ENCODE data around the gene ZNF524.

ZNF524 gene

DNA sequence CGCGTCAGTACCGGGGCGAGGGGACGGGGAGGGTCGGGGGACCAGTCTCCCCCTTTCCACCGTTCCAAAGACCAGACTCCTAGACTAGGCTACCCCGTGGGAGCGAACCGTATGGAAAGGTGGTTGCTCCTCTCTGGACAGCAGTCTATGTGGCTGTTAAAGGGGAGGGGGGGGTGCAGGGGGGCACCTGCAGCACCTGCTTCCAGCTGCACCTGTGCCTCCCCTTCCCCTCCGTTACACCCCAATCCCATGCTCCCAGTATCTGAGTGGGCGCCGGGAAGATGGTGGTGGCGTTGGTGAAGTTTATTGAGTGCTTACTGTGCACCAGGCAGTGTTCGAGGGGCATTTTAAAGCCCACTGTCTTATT is 557 bp downstream of the ZNF524 start:
- no peak for DNase-seq (ENCODE audit: insufficient read length, low spot score)
- FAIRE-seq = no peak
- TF ChIP-seq POLR2AphosphoS5 (IDR thresholded peaks at IDR 0.05; ENCODE audit: low read depth, low read length) = no peak
- TF ChIP-seq SPI1 (IDR thresholded peaks at IDR 0.05; ENCODE audit: low read depth, low read length) = no peak
- TF ChIP-seq TAF1 (IDR thresholded peaks at IDR 0.05; ENCODE audit: low read depth, low read length) = no peak
- TF ChIP-seq POU2F2 (IDR thresholded peaks at IDR 0.05; ENCODE audit: low read depth, low read length) = no peak
- no peak for TF ChIP-seq POLR2A (IDR thresholded peaks at IDR 0.05; ENCODE audit: low read depth, low read length)
- TF ChIP-seq PAX5 (IDR thresholded peaks at IDR 0.05; ENCODE audit: insufficient read depth, low read length, severe bottlenecking) = no peak

DNA sequence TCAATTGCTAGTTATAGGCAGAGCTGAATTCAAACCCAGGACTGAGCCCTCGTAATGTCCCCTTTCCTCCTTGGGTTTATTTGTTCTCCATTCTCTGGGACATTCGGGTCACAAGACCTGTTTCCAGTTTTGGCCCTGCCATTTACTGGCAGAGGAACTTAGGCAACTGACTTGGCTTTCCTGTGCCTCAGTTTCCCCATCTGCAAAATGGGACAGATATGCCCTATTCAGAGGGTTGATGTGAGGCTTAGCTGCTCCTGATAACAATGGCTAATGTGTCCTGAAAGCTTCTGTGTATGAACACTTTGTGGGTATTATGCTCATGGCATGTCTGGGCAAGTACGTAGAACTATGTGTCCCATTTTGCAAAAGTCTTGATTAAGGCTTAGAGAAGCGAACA is 996 bp downstream of the ZNF524 start:
- DNase-seq (ENCODE audit: insufficient read length, low spot score) (no peak), FAIRE-seq (no peak)
- TF ChIP-seq SPI1 (IDR thresholded peaks at IDR 0.05; ENCODE audit: low read depth, low read length) (no peak), POLR2A (IDR thresholded peaks at IDR 0.05; ENCODE audit: low read depth, low read length) (no peak), POU2F2 (IDR thresholded peaks at IDR 0.05; ENCODE audit: low read depth, low read length) (no peak), TAF1 (IDR thresholded peaks at IDR 0.05; ENCODE audit: low read depth, low read length) (no peak)

DNA sequence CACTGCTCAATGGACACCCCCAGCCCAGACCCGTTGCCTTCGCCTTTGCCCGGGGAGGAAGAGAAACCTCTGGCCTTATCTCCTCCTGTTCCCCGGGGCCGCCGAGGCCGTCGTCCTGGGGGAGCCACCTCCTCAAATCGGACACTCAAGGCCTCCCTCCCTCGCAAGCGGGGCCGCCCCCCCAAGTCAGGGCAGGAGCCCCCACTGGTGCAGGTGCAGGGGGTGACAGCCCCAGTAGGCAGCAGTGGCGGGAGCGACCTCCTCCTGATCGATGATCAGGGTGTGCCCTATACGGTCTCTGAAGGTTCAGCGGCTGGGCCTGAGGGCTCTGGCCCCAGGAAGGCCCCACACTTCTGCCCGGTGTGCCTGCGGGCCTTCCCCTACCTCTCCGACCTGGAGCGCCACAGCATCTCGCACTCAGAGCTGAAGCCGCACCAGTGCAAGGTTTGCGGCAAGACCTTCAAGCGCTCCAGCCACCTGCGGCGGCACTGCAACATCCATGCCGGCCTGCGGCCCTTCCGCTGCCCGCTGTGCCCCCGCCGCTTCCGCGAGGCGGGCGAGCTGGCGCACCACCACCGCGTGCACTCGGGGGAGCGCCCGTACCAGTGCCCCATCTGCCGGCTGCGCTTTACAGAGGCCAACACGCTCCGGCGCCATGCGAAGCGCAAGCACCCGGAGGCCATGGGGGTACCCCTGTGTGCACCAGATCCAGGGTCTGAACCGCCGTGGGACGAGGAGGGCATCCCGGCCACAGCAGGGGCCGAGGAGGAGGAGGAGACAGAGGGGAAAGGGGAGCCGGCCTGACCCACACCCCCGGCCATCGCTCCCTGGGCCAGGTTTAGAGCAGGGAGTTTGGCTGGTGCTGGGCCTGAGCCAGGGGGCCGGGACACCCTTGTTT is 2.3 kb downstream of the ZNF524 start:
- TF ChIP-seq POU2F2 (IDR thresholded peaks at IDR 0.05; ENCODE audit: low read depth, low read length) (no peak), PAX5 (IDR thresholded peaks at IDR 0.05; ENCODE audit: insufficient read depth, low read length, severe bottlenecking) (no peak), SPI1 (IDR thresholded peaks at IDR 0.05; ENCODE audit: low read depth, low read length) (no peak), TAF1 (IDR thresholded peaks at IDR 0.05; ENCODE audit: low read depth, low read length) (no peak), POLR2AphosphoS5 (IDR thresholded peaks at IDR 0.05; ENCODE audit: low read depth, low read length) (no peak), POLR2A (IDR thresholded peaks at IDR 0.05; ENCODE audit: low read depth, low read length) (no peak)
- no peak for FAIRE-seq
- DNase-seq (ENCODE audit: insufficient read length, low spot score) = no peak

DNA sequence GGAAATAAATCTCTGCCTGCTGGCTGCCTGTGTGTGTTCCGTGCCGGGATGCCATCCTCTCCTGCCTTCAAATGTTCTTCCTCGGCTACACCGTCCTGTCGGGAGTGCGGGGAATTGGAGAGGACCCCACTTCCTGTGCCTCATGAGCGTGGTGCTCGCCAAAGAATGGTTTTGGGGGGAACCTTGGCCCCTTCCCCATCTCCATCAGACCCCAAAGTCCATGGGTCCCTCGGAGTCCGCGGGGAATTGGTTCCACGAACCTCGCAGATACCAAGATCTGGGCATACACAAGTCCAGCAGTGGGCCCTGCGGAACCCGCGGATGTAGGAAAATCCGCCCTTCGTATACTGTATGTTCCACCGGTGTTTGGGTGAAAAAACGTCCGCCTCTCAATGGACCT is 3.0 kb downstream of the ZNF524 start:
- FAIRE-seq (no peak), DNase-seq (ENCODE audit: insufficient read length, low spot score) (no peak)
- TF ChIP-seq SPI1 (IDR thresholded peaks at IDR 0.05; ENCODE audit: low read depth, low read length) (no peak), TAF1 (IDR thresholded peaks at IDR 0.05; ENCODE audit: low read depth, low read length) (no peak), POLR2AphosphoS5 (IDR thresholded peaks at IDR 0.05; ENCODE audit: low read depth, low read length) (no peak), POLR2A (IDR thresholded peaks at IDR 0.05; ENCODE audit: low read depth, low read length) (no peak), POU2F2 (IDR thresholded peaks at IDR 0.05; ENCODE audit: low read depth, low read length) (no peak), PAX5 (IDR thresholded peaks at IDR 0.05; ENCODE audit: insufficient read depth, low read length, severe bottlenecking) (no peak)

DNA sequence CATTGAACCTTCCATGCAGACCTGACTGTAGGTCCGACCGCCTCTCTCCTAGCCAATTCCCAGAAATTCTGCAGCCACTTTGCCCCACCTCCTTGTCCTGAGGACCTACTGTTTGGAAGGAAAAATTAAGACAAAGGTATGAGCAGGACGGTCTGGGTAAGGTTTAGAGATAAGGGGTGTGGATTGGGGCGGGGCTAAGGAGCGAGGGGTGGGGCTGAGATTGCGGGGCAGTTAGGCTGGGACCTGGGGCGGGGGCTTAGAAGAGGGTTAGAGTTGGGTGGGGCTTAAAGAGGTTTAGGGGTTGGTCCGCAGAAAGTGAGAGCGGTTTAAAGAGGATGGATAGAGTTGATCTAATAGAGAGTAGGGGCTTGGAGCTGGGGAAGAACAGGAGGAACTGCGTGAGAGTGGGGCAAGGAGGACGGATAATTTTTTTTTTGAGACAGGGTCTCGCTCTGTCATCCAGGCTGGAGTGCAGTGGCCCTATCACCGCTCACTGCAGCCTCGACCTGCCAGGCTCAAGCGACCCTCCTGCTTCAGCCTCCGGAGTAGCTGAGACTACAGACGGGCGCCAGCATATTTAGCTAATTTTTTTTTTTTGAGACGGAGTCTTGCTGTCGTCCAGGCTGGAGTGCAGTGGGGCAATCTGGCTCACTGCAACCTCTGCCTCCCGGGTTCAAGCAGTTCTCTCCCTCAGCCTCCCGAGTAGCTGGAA is 3.6 kb downstream of the ZNF524 start:
- DNase-seq (ENCODE audit: insufficient read length, low spot score) (no peak), FAIRE-seq (no peak)
- TF ChIP-seq PAX5 (IDR thresholded peaks at IDR 0.05; ENCODE audit: insufficient read depth, low read length, severe bottlenecking) (no peak), POU2F2 (IDR thresholded peaks at IDR 0.05; ENCODE audit: low read depth, low read length) (no peak)

DNA sequence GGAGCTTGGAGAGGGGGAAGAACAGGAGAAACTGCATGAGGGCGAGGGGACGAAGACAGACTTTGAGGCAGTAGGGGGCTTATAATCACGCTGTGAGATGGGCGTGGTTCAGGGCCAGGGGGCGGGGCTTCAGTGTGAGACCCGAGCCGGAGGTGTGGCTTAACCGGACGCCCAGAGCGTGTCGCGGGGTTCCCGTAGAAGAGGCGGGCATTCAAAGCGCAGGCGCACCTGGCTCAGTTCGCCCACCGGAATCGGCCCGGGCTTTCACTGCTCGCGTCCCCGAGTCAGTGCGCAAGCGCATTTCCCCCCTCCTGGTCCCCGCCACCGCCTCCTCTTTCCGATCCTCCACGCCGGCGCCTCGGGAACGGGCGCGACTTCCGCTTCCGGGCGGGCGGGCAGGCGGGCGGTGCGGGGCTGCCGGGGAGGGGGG is 5.1 kb downstream of the ZNF524 start:
- DNase-seq (ENCODE audit: insufficient read length, low spot score) (peak; percentile 90), FAIRE-seq (peak; percentile 91)
- TF ChIP-seq POU2F2 (IDR thresholded peaks at IDR 0.05; ENCODE audit: low read depth, low read length) = no peak

DNA sequence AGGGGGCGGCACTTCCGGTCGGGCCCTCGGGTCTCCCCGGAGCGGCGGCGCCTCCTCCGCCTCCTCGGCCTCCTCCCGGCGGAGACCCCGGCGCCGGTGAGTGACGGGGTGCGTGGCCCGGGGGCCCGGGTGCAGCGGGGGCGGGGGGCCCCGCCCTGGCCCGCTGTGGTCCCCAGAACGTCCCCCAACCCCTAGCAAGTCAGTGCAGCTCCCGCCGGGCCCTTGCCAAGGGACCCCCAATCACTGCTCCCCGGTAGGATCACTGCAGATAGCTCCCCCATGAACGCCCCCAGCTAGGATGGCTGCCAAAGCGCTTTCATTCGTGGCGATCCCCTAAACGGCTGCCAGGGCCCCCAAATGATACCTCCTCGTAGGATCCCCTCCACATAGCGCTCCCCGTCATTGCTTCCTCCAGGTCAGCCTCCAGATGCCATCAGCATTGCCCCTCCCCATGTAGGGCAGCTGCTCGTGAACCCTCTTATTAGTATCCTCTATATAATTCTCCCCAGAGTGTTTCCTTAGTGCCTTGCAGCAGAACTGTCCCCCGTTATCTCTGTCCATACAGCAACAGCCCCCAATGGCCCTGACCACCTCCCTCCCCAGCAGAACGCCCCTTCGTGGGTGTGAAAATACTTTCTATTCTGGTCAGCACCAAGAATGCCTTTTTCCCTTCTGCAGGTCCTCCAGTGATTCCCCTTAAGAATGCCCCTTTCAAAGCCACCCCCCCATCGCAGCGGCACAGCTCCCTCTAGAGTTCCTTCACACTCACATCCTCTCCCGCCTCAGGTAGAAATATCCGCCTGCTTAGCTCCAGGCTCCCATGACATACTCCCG is 5.8 kb downstream of the ZNF524 start, which contains the start of gene ZNF865:
Gene ZNF865 (plus strand): TSS at position 11 of the 834 bp plus-strand sequence. CDS start 7,972 bp downstream, outside the sequence.
- FAIRE-seq = peak; percentile 88
- TF ChIP-seq SPI1 (IDR thresholded peaks at IDR 0.05; ENCODE audit: low read depth, low read length) (no peak), POLR2AphosphoS5 (IDR thresholded peaks at IDR 0.05; ENCODE audit: low read depth, low read length) (no peak; the same call in 1 of the 2 replicates), POLR2A (IDR thresholded peaks at IDR 0.05; ENCODE audit: low read depth, low read length) (no peak; the same call in 1 of the 2 replicates), PAX5 (IDR thresholded peaks at IDR 0.05; ENCODE audit: insufficient read depth, low read length, severe bottlenecking) (no peak), POU2F2 (IDR thresholded peaks at IDR 0.05; ENCODE audit: low read depth, low read length) (no peak), TAF1 (IDR thresholded peaks at IDR 0.05; ENCODE audit: low read depth, low read length) (peak; percentile 3; the same call in 1 of the 2 replicates)
- DNase-seq (ENCODE audit: insufficient read length, low spot score) = no peak

DNA sequence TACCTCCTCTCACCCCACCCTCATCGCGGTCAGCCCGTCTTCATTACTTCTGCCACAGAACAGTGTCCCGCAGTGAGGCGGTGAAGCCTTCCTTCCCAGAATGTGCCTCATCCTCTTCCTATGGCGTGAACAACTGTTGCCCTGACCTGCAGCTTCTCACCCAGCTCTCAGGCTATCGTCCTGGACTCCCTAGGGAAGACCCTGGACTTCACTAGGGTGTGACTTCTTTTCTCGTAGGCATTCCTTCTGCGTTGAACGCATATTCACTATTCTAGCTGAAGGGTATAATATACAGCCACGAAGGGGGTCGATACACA is 6.3 kb downstream of the ZNF524 start:
- FAIRE-seq (no peak), DNase-seq (ENCODE audit: insufficient read length, low spot score) (no peak)
- TF ChIP-seq POU2F2 (IDR thresholded peaks at IDR 0.05; ENCODE audit: low read depth, low read length) = no peak
- no peak for TF ChIP-seq PAX5 (IDR thresholded peaks at IDR 0.05; ENCODE audit: insufficient read depth, low read length, severe bottlenecking)
- TF ChIP-seq SPI1 (IDR thresholded peaks at IDR 0.05; ENCODE audit: low read depth, low read length) = no peak
- TF ChIP-seq POLR2A (IDR thresholded peaks at IDR 0.05; ENCODE audit: low read depth, low read length) = no peak
- no peak for TF ChIP-seq TAF1 (IDR thresholded peaks at IDR 0.05; ENCODE audit: low read depth, low read length)
- TF ChIP-seq POLR2AphosphoS5 (IDR thresholded peaks at IDR 0.05; ENCODE audit: low read depth, low read length) = no peak

DNA sequence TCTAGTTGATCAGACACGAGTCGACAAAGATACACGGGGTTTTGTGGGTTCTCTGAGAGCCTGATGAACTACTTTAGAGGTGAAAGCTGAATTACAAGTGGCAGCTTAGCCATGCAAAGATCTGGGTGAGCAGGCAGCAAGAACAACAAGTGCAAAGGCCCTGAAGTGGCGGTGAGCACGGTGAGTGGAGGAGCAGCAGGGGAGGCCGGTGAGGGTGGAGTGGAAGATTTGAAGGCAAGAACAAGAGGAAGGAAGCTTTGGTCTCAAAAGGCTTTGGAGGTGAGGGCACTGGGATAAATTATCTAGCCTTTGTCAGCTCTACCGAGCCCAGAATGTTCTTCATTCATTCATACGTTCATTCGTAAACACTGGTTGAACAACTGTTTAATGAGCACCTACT is 6.7 kb downstream of the ZNF524 start:
- FAIRE-seq = no peak
- no peak for TF ChIP-seq SPI1 (IDR thresholded peaks at IDR 0.05; ENCODE audit: low read depth, low read length)
- TF ChIP-seq POLR2A (IDR thresholded peaks at IDR 0.05; ENCODE audit: low read depth, low read length) = no peak
- no peak for TF ChIP-seq TAF1 (IDR thresholded peaks at IDR 0.05; ENCODE audit: low read depth, low read length)
- no peak for TF ChIP-seq PAX5 (IDR thresholded peaks at IDR 0.05; ENCODE audit: insufficient read depth, low read length, severe bottlenecking)
- DNase-seq (ENCODE audit: insufficient read length, low spot score) = no peak
